Activated naive CD4-positive, alpha-beta T cell treated with anti-CD3 and anti-CD28 coated beads, Interleukin-2, amount 50 U/mL, for 72 hours (primary cell): ENCODE results near the gene TALDO1. TPM values are rescaled to one million over a fixed set of nuclear protein-coding genes. Genes with fewer than 3 reads are reported as not detected.

ENCODE experiments used
- ATAC-seq, 2 donors: fragments of 150-1000 bp; cut with Tn5 transposase; 2 replicates each; pipeline ENCODE4 v1.10.0; 2021; ENCODE audit warnings: mild to moderate bottlenecking in 2 of 2, moderate library complexity in 2 of 2
- DNase-seq, 2 donors: peaks; one replicate each; pipeline ENCODE4 v3.0.0; 2021 to 2022; ENCODE audit warnings: low spot score in 2 of 2
- H3K27ac Mint-ChIP-seq, 2 donors: one replicate each; pipeline ENCODE4 v1.8.0; 2022; ENCODE audit warnings: mild to moderate bottlenecking in 2 of 2, mixed read lengths in 2 of 2
- H3K36me3 Mint-ChIP-seq, 2 donors: one replicate each; pipeline ENCODE4 v1.8.0; 2022; ENCODE audit warnings: mixed read lengths in 2 of 2
- H3K9me3 Mint-ChIP-seq, 2 donors: one replicate each; pipeline ENCODE4 v1.8.0; 2022; ENCODE audit warnings: mixed read lengths in 2 of 2
- total RNA-seq, 2 donors: library from RNA; stranded (reverse); gene quantifications; one replicate each; pipeline ENCODE4 v1.2.3, GENCODE V29; 2022

The TALDO1 gene
- total RNA-seq, 2 donors from 2014 or later = 226 to 328 TPM

DNA sequence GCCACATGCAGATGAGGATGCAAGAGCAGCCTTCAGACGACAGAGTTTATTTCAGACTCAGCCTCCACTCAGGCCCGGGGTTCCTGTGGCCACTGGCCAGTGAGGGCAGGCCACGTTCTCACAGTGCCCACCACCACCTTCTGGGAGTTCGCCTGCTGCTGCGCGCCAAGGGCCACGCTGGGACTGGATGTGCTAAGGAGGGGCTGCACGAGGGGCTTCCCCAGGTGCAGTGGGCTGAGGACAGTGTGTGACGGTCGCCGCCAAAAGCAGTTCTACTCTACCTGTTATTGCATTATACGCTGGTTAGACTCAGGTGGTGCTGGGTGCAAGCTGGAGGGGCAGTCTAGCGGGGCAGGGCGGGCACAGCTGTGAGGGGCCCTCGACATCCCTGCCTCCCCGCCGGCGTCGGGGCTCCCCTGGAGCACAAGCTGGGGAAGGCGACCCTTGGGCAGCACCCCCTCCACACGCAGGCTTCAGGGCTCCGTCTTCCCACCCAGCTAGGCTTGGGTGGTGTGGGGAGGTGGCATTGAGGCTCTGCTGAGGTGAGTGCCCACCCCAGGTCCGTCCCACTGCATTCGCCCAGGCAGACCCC lies 39.9 kb downstream of the TALDO1 start:
- ATAC-seq (no peak), DNase-seq (no peak)
- H3K36me3 Mint-ChIP-seq = peaks cover 0 to 5% of the 10 kb centered on the region in 2 donors

DNA sequence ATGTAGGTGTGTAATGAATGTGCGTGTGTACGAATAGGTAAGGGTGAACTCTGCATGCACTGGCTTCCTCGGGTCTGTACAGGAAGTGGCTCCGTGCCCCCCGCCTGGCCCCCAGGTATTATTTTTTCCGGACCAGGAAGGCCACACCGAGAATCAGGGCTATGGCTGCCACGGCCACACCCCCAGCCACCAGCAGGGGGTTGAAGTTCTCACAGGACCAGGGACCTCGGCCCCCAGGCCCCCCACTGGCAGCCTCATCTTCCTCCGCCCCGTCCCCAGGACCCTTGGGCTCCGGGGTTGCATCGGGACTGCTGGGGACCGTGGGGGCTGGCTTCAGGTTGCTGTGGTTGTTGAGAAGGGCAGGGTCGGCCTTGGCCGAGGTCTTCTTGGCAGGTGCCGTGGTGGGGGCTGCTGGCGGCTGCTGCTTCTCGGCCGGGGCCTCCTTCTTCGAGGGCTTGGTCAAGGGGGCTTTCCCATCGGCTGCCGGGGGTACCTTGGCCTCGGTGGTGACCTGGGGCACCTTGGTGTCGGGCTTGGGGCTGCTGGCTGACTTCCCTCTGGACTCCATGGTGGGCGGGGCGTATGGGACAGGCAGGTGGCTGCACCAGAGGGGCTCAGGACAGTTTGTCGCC lies 40.9 kb downstream of the TALDO1 start:
- no peaks in the 10 kb centered on the region for H3K9me3 Mint-ChIP-seq
- no peak overlapping the region for H3K27ac Mint-ChIP-seq
- DNase-seq = no peak
- ATAC-seq = no peak
- peaks cover 0 to 5% of the 10 kb centered on the region in 2 donors for H3K36me3 Mint-ChIP-seq

More for the DNA sequence above, 39.9 kb downstream of the TALDO1 start:
- Mint-ChIP-seq H3K9me3 (no peaks in the 10 kb centered on the region), H3K27ac (no peak overlapping the region)

DNA sequence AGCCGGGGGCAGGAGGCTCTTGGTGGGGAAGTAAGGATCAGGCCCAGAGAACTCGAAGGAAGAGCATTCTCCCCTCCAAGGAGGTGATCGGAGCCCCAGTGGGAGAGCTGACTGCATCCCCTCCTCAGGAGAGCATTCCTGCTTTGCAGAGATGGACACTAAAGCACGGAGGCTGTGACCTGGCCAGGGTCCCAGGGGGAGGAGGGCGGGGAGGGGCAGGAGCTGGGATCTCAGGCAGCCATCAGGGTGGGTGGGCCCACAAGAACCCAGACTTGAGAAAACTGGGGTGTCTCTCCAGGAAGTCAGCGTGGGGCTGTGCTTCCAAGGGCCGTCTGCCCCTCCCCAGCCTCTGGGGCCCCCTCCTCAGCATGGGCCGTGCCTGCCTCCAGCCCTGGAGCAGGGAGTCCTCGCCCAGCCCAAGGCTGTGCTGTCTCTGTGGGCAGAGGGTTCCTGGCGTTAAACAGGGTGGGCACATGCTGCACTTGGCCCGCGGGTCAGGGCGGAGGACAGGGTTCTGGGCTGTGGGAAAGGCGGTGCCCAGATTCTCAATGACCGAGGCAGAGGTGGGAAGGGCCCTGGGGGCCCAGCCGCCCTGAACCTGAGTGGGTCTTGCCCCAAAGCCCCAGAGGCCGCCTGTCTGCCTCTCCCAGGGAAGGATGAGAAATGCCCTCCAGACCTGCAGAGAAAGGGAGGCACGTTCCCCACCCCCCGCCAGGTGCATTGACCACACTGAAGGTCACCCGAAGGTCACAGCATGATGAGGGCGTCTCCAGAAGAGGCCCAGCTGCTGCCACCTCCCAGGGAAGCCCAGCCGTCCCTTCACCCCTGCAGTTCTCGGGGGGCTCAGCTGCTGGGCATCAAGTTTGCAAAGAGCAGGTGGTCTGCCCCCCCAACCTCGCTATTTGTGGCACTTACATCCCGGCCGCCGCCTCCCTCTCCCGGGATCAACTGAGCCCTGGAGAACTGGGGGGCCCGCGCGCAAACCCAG lies 42.0 kb downstream of the TALDO1 start:
- DNase-seq (no peak), ATAC-seq (no peak)
- no peak overlapping the region for H3K27ac Mint-ChIP-seq
- no peaks in the 10 kb centered on the region for H3K36me3 Mint-ChIP-seq
- no peaks in the 10 kb centered on the region for H3K9me3 Mint-ChIP-seq

DNA sequence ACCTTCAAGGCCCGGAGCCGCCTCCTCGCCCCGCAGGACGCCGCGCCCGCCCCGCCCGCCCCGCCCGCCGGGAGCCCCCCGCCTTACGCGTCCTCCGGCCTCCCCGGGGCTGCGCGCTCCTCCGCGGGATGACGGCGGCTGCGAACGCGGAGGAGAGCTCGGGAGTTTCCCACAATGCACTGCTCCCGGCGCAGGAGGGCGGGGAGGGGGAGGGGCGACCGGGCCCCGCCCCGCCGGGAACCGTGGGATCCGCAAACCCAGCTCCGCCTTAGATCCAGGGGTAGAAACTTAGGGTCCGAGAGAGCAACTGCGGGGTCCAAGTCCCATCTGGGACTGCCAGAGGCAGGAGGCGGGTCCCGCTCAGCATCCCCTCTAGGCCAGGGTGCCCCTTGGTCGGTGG lies 42.7 kb downstream of the TALDO1 start, which contains the start of gene CEND1:
Gene CEND1 (minus strand): TSS at position 148 of the 400 bp plus-strand sequence. CDS start 1,514 bp downstream, outside the sequence.
- DNase-seq (peak in 1 of 2 donors; percentile 61), ATAC-seq (peak in 1 of 2 donors; percentile 68)
- Mint-ChIP-seq H3K36me3 (no peaks in the 10 kb centered on the region), H3K27ac (no peak within 1 kb of the TSS), H3K9me3 (no peaks in the 10 kb centered on the region)

DNA sequence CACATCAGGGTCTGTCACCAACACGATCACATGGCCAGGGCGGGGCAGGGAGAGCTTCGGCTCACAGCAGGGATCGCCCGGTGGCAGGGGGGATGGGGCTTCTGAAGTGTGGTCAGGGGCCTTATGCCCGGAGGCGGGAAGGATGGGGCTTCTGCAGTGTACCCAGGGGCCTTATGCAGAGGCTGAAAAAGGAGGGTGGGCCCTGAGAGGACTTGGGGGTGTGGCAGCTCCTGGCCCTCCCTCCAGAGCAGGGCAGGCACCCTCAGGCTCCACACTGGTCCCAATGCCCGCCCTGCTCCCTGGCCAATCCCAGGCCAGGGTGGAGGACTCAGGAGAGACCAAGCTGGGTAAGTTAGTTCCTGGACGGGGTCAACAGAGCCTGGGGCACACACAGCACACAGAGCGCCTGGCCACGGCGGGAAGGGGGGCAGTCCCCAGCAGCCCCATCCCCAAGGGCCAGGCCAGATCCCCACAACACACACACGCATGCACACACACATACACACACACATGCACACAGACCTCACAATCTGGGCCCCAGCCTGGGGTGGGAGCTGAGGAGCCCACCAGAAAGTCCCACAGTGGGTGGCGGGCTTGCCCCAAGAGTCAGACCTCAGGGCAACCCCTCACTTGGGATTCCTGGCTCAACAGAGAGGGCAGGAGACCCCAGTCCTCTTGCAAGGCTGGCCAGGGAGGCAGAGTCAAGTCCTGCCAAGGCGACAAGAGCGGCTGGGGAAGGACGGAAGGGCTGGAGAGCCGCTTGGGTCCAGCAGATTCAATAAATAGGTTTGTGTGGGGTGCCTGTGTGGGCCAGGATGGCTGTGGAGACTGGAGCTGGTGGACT lies 43.7 kb downstream of the TALDO1 start:
- DNase-seq (no peak), ATAC-seq (peak in 1 of 2 donors; percentile 22)
- peak overlapping the region in 1 of 2 donors; percentile 79 for H3K27ac Mint-ChIP-seq
- no peaks in the 10 kb centered on the region for H3K36me3 Mint-ChIP-seq
- no peaks in the 10 kb centered on the region for H3K9me3 Mint-ChIP-seq

DNA sequence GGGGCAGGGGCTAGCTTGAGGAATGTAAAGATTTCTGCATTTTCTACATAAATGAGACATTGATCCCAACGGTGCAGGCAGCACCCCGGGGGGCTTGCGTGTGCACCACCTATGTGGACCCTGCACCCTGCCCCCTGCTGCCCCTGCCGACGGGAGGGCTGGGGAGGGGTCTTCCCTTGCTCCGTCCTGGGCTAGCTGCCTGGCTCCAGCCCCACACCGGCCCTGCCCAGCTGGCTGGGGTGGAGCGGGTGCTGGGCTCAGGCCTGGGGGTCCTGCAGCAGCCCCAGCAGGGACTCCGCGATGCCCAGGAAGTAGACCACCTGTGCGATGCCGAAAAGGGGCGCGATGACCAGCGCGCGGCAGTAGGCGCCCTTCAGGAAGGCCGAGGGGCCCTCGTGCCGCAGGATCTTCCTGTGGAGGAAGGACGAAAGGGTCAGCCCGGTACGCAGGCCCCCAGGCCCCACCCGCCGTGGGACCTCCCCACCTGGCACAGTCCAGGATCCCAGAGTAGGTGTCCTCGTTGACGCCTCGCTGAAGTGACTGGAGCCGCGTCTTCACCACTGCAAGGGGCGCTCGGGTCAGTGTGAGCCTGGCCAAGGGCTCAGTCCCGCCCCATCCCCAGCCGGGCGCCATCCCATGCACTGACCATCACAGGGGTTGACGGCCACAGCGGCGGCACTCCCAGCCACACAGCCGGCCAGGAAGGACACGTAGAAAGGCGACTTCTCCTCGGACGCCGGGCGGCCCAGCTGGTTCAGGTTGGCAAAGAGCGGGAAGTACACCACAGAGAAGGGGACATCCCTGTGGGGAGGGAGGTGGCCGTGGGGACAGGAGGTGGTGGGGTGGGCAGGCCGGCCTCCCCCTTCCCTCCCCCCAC lies 44.6 kb downstream of the TALDO1 start:
- no peaks in the 10 kb centered on the region for H3K9me3 Mint-ChIP-seq
- H3K27ac Mint-ChIP-seq = no peak overlapping the region
- no peak for DNase-seq
- ATAC-seq = no peak
- H3K36me3 Mint-ChIP-seq = no peaks in the 10 kb centered on the region

DNA sequence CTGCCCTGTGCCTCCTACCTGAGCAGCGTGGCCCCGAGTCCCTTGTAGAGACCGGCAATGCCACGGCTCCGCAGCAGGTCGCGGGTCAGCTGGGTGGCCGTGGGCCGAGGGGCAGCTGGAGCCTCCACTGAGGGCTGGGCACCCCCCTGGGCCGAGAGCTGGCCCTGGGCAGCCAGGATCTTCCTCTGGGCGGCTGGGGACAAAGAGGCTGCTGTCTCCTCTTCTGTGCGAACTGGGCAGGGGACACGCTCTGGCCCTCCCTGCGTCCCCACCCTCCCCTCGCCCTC lies 45.2 kb downstream of the TALDO1 start:
- Mint-ChIP-seq H3K27ac (no peak overlapping the region), H3K36me3 (no peaks in the 10 kb centered on the region), H3K9me3 (no peaks in the 10 kb centered on the region)
- DNase-seq (no peak), ATAC-seq (no peak)

DNA sequence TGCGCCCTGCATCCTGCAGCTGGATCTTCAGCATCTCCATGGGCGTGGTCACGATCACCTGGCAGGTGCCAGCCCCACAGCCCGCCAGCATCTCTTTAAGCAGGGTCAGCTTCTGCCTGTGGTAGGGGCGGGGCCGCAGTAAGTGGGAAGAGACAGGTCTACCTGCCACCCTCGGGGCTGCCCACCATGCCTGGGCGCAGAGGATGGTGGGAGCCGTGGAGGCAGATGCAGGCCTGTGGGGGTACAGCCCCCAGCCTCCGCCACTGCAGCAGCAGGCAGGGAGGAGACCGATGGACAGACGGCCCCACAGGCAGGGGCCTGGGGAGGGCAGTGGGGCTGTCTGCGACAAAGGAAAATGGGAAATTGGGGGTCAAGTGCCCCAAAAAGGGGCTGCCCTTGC lies 45.6 kb downstream of the TALDO1 start:
- ATAC-seq = no peak
- Mint-ChIP-seq H3K9me3 (no peaks in the 10 kb centered on the region), H3K36me3 (no peaks in the 10 kb centered on the region), H3K27ac (no peak overlapping the region)
- no peak for DNase-seq

DNA sequence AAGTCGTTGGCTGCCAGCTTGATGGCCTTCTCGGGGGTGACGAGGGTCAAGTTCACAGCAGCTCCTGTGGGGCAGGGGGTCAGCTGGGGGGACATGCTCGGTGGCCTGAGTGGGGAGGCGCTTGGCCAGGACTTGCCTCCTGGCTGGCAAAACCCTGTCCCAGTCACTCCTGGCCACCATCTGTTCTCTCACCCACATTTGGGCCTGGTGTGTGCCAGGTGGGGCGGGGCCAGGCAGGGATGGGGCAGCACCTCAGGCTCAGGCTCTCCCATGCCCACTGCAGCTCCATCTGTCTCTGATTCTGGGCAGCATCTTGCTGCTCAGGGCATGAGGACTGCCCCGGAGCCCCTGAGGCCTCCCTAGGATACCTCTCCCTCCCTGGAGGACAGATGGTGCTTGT lies 46.3 kb downstream of the TALDO1 start:
- Mint-ChIP-seq H3K27ac (no peak overlapping the region), H3K36me3 (no peaks in the 10 kb centered on the region), H3K9me3 (no peaks in the 10 kb centered on the region)
- DNase-seq = no peak
- no peak for ATAC-seq

DNA sequence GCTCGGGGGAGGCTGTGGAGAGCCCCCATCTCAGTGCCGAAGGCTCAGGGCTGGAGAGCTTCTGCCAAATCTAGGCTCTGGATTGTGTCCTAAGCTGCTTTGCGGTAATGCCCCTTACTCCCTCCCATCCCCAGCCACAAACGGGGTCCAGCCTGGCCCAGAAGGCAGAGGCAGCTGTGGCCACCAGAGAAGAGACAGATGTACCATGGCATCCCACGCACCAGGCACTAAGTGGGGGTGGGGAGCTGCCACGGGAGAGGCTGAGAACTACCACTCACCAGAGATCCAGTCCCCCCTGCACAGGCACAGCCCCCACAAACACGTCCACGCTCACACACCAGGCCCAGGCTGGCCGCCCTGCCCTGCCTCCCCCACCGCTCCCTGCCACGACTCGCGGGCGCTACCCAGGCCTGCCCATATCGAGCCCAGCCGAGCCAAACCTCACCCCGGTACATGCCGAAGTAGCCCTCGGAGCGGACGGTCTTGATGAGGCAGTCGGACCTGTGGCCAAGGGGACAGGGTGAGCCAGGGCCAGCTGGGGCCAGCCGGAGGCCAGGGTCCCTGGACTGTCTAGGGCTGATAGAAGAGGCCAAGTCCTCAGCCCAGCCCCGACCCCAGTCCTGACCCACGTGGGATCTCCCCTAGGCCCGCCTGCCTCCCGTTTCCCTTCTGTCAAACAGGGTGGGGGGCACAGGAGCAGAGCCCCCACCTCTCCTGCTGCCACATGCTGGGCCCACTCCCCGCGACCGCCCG lies 46.9 kb downstream of the TALDO1 start:
- DNase-seq (no peak), ATAC-seq (no peak)
- Mint-ChIP-seq H3K36me3 (no peaks in the 10 kb centered on the region), H3K9me3 (no peaks in the 10 kb centered on the region), H3K27ac (no peak overlapping the region)

DNA sequence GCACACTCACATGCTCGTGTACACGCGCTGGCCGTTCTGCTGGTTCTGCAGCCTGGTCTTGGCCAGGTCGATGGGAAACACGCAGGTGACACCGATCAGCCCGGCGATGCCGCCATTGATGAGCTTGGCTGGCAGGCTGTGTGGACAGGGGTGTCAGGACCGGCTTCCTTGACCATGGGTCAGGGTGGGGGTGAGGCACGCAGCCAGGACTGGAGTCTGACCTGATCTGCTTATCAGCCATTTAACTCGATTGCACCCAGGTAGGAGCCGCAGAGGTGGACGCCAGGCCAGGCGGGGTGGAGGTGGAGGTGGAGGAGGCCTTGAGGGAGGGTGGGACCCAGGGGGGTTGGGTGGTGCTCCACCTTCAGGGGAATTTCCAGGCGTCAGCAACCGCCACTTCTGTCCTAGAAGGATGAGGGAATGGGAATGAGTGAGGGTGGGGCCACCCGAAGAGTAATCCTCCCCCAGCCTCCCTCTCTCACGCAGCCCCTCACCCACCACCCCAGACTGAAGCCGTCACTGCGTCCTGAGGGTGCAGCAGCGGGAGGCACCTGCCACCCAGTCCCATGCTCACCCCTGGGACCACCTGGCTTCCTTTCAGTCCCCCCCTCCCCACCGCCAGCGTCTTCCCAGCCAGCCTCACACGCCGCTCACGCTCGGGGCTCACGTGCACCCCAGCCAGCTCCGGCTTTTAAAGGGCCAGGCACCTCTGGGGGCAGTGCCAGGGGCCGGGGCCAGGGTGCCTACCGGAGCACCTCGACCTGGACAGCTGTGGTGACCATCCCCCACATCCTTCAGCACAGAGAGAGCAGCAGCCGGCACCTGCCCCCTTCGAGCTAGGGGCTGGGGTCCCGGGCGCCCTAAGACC lies 47.7 kb downstream of the TALDO1 start:
- ATAC-seq (no peak), DNase-seq (no peak)
- H3K9me3 Mint-ChIP-seq = no peaks in the 10 kb centered on the region
- no peaks in the 10 kb centered on the region for H3K36me3 Mint-ChIP-seq
- H3K27ac Mint-ChIP-seq = no peak overlapping the region

DNA sequence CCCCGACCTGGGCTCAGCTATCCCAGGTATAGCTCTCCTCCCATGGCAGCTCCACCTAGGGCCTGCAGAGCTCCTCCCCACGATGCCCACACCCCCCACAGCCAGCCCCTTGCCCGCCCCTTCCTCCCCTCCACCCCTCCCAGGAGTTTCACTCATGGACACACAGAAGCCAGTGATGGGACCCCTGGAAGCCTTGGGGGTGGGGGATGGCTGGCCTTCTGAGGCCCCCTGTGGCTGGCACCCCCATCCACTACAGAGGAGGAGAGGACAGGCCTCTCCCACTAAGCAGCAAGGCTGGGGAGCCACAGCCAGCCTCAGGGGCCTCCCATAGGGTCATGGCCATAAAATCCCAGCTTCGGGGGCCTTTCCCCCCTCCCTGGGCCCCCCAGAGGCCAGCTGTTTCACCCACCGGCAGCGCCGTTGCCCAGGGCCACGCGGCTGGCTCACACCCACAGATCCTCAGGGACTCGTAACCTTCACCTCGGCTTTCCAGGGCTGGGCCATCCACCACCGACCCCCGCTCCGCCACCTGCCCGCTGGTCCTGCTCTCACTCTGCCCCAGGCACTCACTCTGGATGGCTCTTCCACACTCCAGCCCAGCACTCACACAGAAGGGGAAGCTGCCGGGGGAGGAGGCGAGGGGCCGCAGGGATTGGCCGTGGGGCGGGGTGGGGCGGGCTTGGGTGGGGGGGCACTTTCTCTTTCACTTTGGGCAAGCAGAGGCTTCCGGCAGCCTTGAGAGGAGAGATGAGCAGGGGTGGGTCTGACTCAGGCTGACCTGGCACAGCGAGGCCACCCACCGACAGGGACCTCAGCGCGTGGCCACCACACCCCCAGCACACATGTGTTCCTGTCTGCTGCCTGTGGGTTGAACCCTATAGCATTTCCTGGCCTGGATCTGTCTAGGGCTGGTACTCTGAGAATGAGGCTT lies 48.6 kb downstream of the TALDO1 start:
- ATAC-seq (peak; percentile 78 to 84), DNase-seq (peak; percentile 79 to 91)
- Mint-ChIP-seq H3K27ac (peak overlapping the region; percentile 81 to 87), H3K36me3 (no peaks in the 10 kb centered on the region), H3K9me3 (no peaks in the 10 kb centered on the region)

DNA sequence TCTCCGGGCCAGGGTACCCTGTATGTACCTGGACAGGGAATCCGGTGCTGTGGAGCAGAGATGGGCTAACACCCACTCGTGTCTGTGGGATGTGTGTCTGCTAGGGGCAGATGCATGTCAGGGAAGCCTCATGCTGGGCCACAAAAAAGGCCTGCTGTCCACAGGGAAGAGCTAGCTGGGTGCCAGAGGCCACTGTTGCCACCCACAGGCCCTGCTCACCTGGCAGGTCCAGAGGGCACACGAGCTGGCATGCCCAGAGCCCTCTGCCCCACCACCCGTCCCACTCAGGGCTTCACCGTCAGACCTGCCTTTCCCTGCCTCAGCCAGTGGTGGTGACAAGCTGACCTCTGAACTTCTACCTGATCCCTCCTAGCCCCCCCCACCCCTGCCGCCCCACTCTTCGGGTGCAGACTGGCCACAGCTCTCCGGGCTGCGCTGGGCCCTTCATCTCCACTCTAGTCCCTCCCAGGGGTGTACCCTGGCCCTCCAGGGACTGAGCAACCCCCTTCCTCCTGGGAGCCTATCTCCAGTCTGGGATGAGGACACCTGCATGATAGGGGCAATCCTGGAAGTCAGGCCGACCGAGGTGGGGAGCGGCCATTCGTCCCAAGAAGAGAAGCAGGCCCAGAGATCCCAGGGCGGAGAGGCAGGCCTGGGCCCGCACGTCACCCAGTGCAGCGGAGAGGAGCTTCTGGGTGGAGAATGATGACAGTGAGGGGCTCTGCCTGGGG lies 49.5 kb downstream of the TALDO1 start:
- ATAC-seq (peak in 1 of 2 donors; percentile 1), DNase-seq (no peak)
- peak overlapping the region; percentile 69 to 87 for H3K27ac Mint-ChIP-seq
- no peaks in the 10 kb centered on the region for H3K36me3 Mint-ChIP-seq
- no peaks in the 10 kb centered on the region for H3K9me3 Mint-ChIP-seq
